Liver (tissue), 3 donors: ENCODE measurements around the gene GUCY1B1.

ENCODE experiments used
- EGR1 ChIP-seq, 2 donors: IDR thresholded peaks; 2 replicates each; pipeline ENCODE4 v1.6.1; 2016 to 2018; ENCODE audit warnings: antibody characterized with exemption in 2 of 2, low read depth in 2 of 2
- FOXA2 ChIP-seq: IDR thresholded peaks from 2 replicates; pipeline ENCODE4 v1.6.1; 2016; ENCODE audit warnings: antibody characterized with exemption
- GABPA ChIP-seq, 2 donors: IDR thresholded peaks in 1 of 2; conservative IDR thresholded peaks in 1 of 2; 2 replicates each; pipeline ENCODE4 v1.6.1; 2016; ENCODE audit warnings: antibody characterized with exemption in 2 of 2, mild to moderate bottlenecking in 1 of 2, moderate library complexity in 1 of 2
- HNF4A ChIP-seq, 2 donors: conservative IDR thresholded peaks; 2 replicates each; pipeline ENCODE4 v1.6.1; 2016; ENCODE audit warnings: antibody characterized with exemption in 2 of 2, mild to moderate bottlenecking in 2 of 2
- JUND ChIP-seq, 2 donors: IDR thresholded peaks; 2 replicates each; pipeline ENCODE4 v1.6.1; 2016; ENCODE audit warnings: antibody characterized with exemption in 2 of 2
- RAD21 ChIP-seq, 2 donors: IDR thresholded peaks; 2 replicates each; pipeline ENCODE4 v1.6.1; 2016; ENCODE audit warnings: antibody characterized with exemption in 2 of 2, mild to moderate bottlenecking in 2 of 2
- RXRA ChIP-seq, 2 donors: IDR thresholded peaks; 2 replicates each; pipeline ENCODE4 v1.6.1; 2017 to 2018; ENCODE audit warnings: antibody characterized with exemption in 2 of 2, mild to moderate bottlenecking in 1 of 2
- TAF1 ChIP-seq: conservative IDR thresholded peaks from 2 replicates; pipeline ENCODE4 v1.6.1; 2016; ENCODE audit warnings: antibody characterized with exemption, mild to moderate bottlenecking
- YY1 ChIP-seq: IDR thresholded peaks from 2 replicates; pipeline ENCODE4 v1.6.1; 2016; ENCODE audit warnings: antibody characterized with exemption, mild to moderate bottlenecking
- TF ChIP-seq, protein P1 (sequence below): fragments of 150-350 bp; IDR thresholded peaks from 2 replicates; pipeline ENCODE4 v1.5.1; 2017; ENCODE audit warnings: improper control_type of control experiment, low read depth, low read length; ENCODE audit not compliant: missing input control
- TF ChIP-seq, protein P2 (sequence below): IDR thresholded peaks from 2 replicates; pipeline ENCODE4 v1.6.1; 2016; ENCODE audit warnings: antibody characterized with exemption
- TF ChIP-seq, protein P3 (sequence below): IDR thresholded peaks from 2 replicates; pipeline ENCODE4 v1.6.1; 2016; ENCODE audit warnings: antibody characterized with exemption, mild to moderate bottlenecking
- donor health status: healthy.
- donor health status: healthy.

DNA sequence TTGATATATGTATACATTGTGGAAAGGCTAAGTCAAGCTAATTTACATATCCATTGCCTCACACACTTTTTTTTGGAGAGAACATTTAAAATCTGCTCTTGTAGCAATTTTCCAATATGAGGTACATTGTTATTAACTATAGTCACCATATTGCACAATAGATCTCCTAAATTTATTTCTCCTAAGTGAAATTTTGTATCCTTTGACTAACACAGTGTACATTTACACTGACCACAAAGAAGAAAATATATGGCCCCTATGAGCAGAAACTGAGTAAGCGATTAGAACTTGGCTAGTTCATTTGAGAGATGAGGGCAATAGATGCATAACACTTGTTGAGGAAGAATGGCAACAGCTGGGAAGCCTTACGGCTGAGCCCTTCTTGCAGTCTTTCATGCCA lies 20.3 kb upstream of the GUCY1B1 start:
- no peak for TF ChIP-seq EGR1 (IDR thresholded peaks at IDR 0.05; ENCODE audit: low read depth in 2 of 2)
- TF ChIP-seq, protein P1, sequence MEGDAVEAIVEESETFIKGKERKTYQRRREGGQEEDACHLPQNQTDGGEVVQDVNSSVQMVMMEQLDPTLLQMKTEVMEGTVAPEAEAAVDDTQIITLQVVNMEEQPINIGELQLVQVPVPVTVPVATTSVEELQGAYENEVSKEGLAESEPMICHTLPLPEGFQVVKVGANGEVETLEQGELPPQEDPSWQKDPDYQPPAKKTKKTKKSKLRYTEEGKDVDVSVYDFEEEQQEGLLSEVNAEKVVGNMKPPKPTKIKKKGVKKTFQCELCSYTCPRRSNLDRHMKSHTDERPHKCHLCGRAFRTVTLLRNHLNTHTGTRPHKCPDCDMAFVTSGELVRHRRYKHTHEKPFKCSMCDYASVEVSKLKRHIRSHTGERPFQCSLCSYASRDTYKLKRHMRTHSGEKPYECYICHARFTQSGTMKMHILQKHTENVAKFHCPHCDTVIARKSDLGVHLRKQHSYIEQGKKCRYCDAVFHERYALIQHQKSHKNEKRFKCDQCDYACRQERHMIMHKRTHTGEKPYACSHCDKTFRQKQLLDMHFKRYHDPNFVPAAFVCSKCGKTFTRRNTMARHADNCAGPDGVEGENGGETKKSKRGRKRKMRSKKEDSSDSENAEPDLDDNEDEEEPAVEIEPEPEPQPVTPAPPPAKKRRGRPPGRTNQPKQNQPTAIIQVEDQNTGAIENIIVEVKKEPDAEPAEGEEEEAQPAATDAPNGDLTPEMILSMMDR = no peak
- TF ChIP-seq, protein P2, sequence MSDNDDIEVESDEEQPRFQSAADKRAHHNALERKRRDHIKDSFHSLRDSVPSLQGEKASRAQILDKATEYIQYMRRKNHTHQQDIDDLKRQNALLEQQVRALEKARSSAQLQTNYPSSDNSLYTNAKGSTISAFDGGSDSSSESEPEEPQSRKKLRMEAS = no peak
- TF ChIP-seq, protein P3, sequence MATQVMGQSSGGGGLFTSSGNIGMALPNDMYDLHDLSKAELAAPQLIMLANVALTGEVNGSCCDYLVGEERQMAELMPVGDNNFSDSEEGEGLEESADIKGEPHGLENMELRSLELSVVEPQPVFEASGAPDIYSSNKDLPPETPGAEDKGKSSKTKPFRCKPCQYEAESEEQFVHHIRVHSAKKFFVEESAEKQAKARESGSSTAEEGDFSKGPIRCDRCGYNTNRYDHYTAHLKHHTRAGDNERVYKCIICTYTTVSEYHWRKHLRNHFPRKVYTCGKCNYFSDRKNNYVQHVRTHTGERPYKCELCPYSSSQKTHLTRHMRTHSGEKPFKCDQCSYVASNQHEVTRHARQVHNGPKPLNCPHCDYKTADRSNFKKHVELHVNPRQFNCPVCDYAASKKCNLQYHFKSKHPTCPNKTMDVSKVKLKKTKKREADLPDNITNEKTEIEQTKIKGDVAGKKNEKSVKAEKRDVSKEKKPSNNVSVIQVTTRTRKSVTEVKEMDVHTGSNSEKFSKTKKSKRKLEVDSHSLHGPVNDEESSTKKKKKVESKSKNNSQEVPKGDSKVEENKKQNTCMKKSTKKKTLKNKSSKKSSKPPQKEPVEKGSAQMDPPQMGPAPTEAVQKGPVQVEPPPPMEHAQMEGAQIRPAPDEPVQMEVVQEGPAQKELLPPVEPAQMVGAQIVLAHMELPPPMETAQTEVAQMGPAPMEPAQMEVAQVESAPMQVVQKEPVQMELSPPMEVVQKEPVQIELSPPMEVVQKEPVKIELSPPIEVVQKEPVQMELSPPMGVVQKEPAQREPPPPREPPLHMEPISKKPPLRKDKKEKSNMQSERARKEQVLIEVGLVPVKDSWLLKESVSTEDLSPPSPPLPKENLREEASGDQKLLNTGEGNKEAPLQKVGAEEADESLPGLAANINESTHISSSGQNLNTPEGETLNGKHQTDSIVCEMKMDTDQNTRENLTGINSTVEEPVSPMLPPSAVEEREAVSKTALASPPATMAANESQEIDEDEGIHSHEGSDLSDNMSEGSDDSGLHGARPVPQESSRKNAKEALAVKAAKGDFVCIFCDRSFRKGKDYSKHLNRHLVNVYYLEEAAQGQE = no peak
- no peak for TF ChIP-seq RAD21 (IDR thresholded peaks at IDR 0.05)
- no peak for TF ChIP-seq JUND (IDR thresholded peaks at IDR 0.05)
- TF ChIP-seq FOXA2 = no peak
- no peak for TF ChIP-seq HNF4A (conservative IDR thresholded peaks at IDR 0.05)
- TF ChIP-seq YY1 = no peak
- TF ChIP-seq RXRA (IDR thresholded peaks at IDR 0.05) = no peak
- TF ChIP-seq GABPA (IDR thresholded peaks at IDR 0.05 in 1 of 2, conservative IDR thresholded peaks at IDR 0.05 in 1 of 2) = no peak
- no peak for TF ChIP-seq TAF1
